GM06990 (cell line): ENCODE results near the gene TOGARAM1.

Source experiments
- DNase-seq: peaks from one replicate; pipeline ENCODE4 v3.0.0-alpha.2; 2011; ENCODE audit not compliant: insufficient read length; ENCODE audit errors: extremely low read depth
- H3K27me3 ChIP-seq: replicated peaks from 2 replicates; pipeline ENCODE4 v1.6.0; 2011; ENCODE audit warnings: low read length; ENCODE audit not compliant: control insufficient read depth, insufficient read depth
- H3K36me3 ChIP-seq: 2 replicates; pipeline ENCODE4 v1.5.1; 2011; ENCODE audit warnings: low read length; ENCODE audit not compliant: control insufficient read depth, insufficient read depth
- H3K4me3 ChIP-seq: replicated peaks from 2 replicates; pipeline ENCODE4 v1.5.1; 2011; ENCODE audit warnings: low read depth, mild to moderate bottlenecking, control low read depth, low read length
- CTCF ChIP-seq: IDR thresholded peaks from 2 replicates; pipeline ENCODE4 v1.5.1; 2011; ENCODE audit warnings: low read length, control low read depth, mild to moderate bottlenecking, inconsistent platforms; ENCODE audit not compliant: insufficient read depth, poor library complexity, severe bottlenecking

Gene TOGARAM1, protein sequence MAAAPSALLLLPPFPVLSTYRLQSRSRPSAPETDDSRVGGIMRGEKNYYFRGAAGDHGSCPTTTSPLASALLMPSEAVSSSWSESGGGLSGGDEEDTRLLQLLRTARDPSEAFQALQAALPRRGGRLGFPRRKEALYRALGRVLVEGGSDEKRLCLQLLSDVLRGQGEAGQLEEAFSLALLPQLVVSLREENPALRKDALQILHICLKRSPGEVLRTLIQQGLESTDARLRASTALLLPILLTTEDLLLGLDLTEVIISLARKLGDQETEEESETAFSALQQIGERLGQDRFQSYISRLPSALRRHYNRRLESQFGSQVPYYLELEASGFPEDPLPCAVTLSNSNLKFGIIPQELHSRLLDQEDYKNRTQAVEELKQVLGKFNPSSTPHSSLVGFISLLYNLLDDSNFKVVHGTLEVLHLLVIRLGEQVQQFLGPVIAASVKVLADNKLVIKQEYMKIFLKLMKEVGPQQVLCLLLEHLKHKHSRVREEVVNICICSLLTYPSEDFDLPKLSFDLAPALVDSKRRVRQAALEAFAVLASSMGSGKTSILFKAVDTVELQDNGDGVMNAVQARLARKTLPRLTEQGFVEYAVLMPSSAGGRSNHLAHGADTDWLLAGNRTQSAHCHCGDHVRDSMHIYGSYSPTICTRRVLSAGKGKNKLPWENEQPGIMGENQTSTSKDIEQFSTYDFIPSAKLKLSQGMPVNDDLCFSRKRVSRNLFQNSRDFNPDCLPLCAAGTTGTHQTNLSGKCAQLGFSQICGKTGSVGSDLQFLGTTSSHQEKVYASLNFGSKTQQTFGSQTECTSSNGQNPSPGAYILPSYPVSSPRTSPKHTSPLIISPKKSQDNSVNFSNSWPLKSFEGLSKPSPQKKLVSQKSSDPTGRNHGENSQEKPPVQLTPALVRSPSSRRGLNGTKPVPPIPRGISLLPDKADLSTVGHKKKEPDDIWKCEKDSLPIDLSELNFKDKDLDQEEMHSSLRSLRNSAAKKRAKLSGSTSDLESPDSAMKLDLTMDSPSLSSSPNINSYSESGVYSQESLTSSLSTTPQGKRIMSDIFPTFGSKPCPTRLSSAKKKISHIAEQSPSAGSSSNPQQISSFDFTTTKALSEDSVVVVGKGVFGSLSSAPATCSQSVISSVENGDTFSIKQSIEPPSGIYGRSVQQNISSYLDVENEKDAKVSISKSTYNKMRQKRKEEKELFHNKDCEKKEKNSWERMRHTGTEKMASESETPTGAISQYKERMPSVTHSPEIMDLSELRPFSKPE (N-terminal part only)

GRCh38 chr14:44961554-44962333 lies at the start of gene TOGARAM1, which contains the start of gene KLHL28:
Gene TOGARAM1, plus strand, starts transcription at chr14:44962190. Its CDS starts 232 bp downstream, at chr14:44962422.
Gene KLHL28, minus strand, starts transcription at chr14:44961947. Its CDS starts 16,019 bp downstream, at chr14:44945928.
- no peak for TF ChIP-seq CTCF
- no peaks in the 10 kb centered on the region for H3K27me3 ChIP-seq
- DNase-seq: peak; percentile 90
- no peaks in the 10 kb centered on the region for H3K36me3 ChIP-seq
- peak within 1 kb of the TSS; percentile 75 for H3K4me3 ChIP-seq

- Histone ChIP-seq H3K36me3 (no peaks in the 10 kb centered on the region), H3K4me3 (no peak overlapping the region), H3K27me3 (no peaks in the 10 kb centered on the region)
- no peak for TF ChIP-seq CTCF
- DNase-seq: no peak
Measured at GRCh38 chr14:44914849-44915248, 47.1 kb upstream of the TOGARAM1 start.

DNA sequence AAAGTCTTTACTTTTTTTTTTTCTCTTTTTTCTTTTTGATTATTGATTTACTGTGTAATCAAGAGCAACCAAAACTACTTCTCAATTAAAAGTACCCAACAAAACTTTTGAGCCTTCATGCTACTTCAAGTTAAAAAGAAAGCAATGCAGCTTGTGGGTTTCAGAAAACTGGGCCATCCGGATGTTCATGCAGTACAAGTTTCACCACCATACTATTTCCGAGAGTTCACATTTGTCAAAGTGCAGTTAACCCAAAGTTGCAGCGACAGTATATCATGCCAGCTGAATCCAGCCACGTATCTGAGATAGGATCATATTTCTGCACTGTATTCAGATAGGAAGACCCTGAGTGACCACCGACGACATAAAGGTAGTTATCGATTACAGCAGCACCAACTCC lies 33.2 kb upstream of the TOGARAM1 start:
- H3K4me3 ChIP-seq: no peak overlapping the region
- no peaks in the 10 kb centered on the region for H3K36me3 ChIP-seq
- DNase-seq: no peak
- H3K27me3 ChIP-seq: no peaks in the 10 kb centered on the region
- TF ChIP-seq CTCF: no peak

DNA sequence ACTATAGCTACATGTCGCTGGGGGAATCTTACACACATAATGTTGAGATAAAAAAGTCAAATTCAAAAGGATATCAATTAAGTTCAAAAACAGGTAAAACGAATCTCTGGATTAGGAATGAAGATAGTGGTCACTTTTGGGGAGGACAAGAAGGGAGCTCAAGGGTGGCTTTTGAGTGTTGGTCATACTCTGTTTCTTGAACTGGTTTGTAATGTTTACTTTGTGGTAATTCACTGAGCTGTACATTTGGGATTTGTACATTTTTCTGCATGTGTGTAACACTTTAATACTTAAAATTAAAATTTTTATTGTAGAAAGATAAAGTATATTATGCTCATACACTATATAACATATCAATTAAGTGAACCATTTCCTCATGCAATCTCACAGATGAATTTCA lies 26.8 kb upstream of the TOGARAM1 start:
- no peak overlapping the region for H3K4me3 ChIP-seq
- H3K27me3 ChIP-seq: no peaks in the 10 kb centered on the region
- peaks cover 5% of the 10 kb centered on the region for H3K36me3 ChIP-seq
- TF ChIP-seq CTCF: no peak
- no peak for DNase-seq

GRCh38 chr14:44937547-44937946 lies 24.4 kb upstream of the TOGARAM1 start:
- TF ChIP-seq CTCF: no peak
- Histone ChIP-seq H3K36me3 (peaks cover 5% of the 10 kb centered on the region), H3K4me3 (no peak overlapping the region)

More at GRCh38 chr14:44937547-44937946, 24.4 kb upstream of the TOGARAM1 start:
- no peaks in the 10 kb centered on the region for H3K27me3 ChIP-seq
- no peak for DNase-seq
